Right lung (tissue), 5 donors: Measurements from ENCODE around the gene EPG5. TPM values are rescaled to one million over a fixed set of nuclear protein-coding genes. Genes with fewer than 3 reads are reported as not detected.

Experiments
- DNase-seq, 2 donors: peaks; one replicate each; pipeline ENCODE4 v3.0.0-alpha.2; 2013
- polyA plus RNA-seq, 5 donors: library from polyadenylated mRNA; unstranded; fragments of 120-200 nt; gene quantifications; one replicate each; pipeline versions ENCODE4 v1.2.1 to v1.2.3, GENCODE V29; 2013; ENCODE audit warnings: inconsistent platforms in 1 of 5, low replicate concordance in 1 of 5; ENCODE audit not compliant: insufficient read length in 5 of 5, insufficient read depth in 1 of 5

EPG5 gene
- polyA plus RNA-seq, 5 donors = 19.4 to 34.6 (median 33.6) TPM

GRCh38 chr18:45916302-45916701 lies 50.8 kb downstream of the EPG5 start:
- DNase-seq = no peak

GRCh38 chr18:45913276-45913675 lies 53.9 kb downstream of the EPG5 start:
- DNase-seq = no peak

- no peak for DNase-seq
Measured at GRCh38 chr18:45910405-45911023, 56.6 kb downstream of the EPG5 start.

- DNase-seq = no peak
Measured at GRCh38 chr18:45901654-45902210, 65.4 kb downstream of the EPG5 start.

GRCh38 chr18:45900623-45901022 lies 66.5 kb downstream of the EPG5 start:
- no peak for DNase-seq

GRCh38 chr18:45896991-45897390 lies 70.1 kb downstream of the EPG5 start:
- no peak for DNase-seq

- DNase-seq = no peak
Measured at GRCh38 chr18:45896452-45896851, 70.7 kb downstream of the EPG5 start.

- no peak for DNase-seq
Measured at GRCh38 chr18:45895339-45895738, 71.8 kb downstream of the EPG5 start.

- DNase-seq = no peak
Measured at GRCh38 chr18:45894818-45895217, 72.3 kb downstream of the EPG5 start.

GRCh38 chr18:45891806-45892205 lies 75.3 kb downstream of the EPG5 start:
- no peak for DNase-seq

- no peak for DNase-seq
Measured at GRCh38 chr18:45890606-45891005, 76.5 kb downstream of the EPG5 start.

GRCh38 chr18:45889419-45890064 lies 77.6 kb downstream of the EPG5 start:
- no peak for DNase-seq

- DNase-seq = no peak
Measured at GRCh38 chr18:45887585-45887984, 79.5 kb downstream of the EPG5 start.

GRCh38 chr18:45880876-45881558 lies 86.1 kb downstream of the EPG5 start:
- DNase-seq = no peak

- peak; percentile 57 to 63 for DNase-seq
Measured at GRCh38 chr18:45879681-45880655, 87.2 kb downstream of the EPG5 start.

GRCh38 chr18:45877403-45877802 lies 89.7 kb downstream of the EPG5 start:
- no peak for DNase-seq

GRCh38 chr18:45876161-45876560 lies 91.0 kb downstream of the EPG5 start:
- no peak for DNase-seq

- no peak for DNase-seq
Measured at GRCh38 chr18:45874491-45875184, 92.5 kb downstream of the EPG5 start.

- no peak for DNase-seq
Measured at GRCh38 chr18:45871431-45872084, 95.6 kb downstream of the EPG5 start.

GRCh38 chr18:45870419-45870818 lies 96.7 kb downstream of the EPG5 start:
- DNase-seq = no peak
